NCI-H2196 (cell line): ENCODE results near the gene KIR3DL2.
"Not testable (repeated sequence)": the region's sequence is repeated elsewhere in the genome, so short reads cannot be mapped to it uniquely, and the experiment has no call there.

ENCODE experiments used
- DNase-seq: peaks from one replicate; lab custom pipeline; 2025; ENCODE audit not compliant: unreplicated experiment; lab: John Stamatoyannopoulos, UW

The KIR3DL2 gene

DNA sequence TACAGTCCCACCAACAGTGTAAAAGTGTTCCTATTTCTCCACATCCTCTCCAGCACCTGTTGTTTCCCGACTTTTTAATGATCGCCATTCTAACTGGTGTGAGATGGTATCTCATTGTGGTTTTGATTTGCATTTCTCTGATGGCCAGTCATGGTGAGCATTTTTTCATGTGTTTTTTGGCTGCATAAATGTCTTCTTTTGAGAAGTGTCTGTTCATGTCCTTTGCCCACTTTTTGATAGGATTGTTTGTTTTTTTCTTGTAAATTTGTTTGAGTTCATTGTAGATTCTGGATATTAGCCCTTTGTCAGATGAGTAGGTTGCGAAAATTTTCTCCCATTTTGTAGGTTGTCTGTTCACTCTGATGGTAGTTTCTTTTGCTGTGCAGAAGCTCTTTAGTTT is 13.2 kb downstream of the KIR3DL2 start:
- DNase-seq: not testable (repeated sequence)

- no peak for DNase-seq
These were observed 21.5 kb downstream of the KIR3DL2 start for GRCh38 chr19:54871696-54872095.

- DNase-seq: no peak
These were observed 23.7 kb downstream of the KIR3DL2 start, which contains the start of gene FCAR for GRCh38 chr19:54873990-54874389. FCAR (plus strand) TSS chr19:54874235; CDS start chr19:54874290, 55 bp downstream.

- DNase-seq: no peak
These were observed 25.3 kb downstream of the KIR3DL2 start for GRCh38 chr19:54875506-54875905.

DNA sequence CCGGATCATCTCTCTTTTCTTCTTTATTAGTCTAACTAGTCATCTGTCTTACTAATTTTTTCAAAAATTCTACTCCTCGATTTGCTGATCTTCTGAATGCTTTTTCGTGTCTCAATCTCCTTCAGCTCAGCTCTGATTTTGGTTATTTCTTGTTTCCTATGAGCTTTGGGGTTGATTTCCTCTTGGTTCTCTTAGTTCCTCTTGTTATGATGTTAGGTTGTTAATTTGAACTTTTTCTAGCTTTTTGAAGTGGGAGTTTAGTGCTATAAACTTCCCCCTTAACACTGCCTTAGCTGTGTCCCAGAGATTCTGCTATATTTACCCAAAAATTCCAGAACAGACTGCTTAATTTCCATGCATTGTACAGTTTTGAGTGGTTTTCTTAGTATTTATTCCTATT is 27.2 kb downstream of the KIR3DL2 start:
- no peak for DNase-seq

DNA sequence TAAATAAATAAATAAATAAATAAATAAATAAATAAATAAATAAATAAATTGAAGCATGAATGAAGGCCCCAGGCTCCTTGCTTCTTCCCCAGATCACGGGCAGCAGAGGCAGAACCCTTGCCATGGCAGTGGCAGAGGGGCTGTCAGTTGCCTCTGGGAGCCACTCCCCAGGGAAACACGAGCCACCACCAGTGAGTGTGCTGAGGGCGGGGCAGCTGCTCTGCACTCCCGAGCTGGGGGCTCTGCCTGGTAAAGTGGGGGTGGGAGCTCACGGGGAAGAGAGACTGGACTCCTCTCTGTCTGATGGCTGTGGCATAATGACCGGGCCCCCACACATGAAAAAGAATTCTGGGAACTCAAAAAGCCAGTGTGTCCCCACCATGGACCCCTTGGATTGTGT is 31.6 kb downstream of the KIR3DL2 start:
- no peak for DNase-seq

- no peak for DNase-seq
These were observed 32.5 kb downstream of the KIR3DL2 start for GRCh38 chr19:54882758-54883157.

DNA sequence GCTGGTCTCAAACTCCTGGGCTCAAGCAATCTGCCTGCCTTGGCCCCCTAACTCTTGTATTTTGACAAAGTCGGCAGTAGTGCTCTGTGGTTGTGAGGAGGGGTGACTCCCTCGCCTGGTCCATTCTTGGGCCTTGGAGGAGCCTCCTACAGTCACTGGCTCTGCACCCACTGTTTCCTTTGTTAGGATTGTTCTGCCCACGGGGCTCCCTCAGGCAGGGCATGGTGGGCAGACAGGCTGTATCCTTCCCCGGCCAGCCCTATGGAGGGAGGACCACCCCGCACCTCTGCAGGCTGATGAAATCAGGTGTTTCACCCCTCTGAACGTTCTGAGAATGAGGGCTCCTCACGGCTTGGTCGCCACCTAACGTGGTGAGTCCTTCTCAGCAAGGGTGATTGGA is 33.0 kb downstream of the KIR3DL2 start:
- no peak for DNase-seq

- no peak for DNase-seq
These were observed 38.0 kb downstream of the KIR3DL2 start for GRCh38 chr19:54888239-54888638.

GRCh38 chr19:54889566-54889965 is 39.3 kb downstream of the KIR3DL2 start:
- DNase-seq: no peak

- DNase-seq: no peak
These were observed 43.2 kb downstream of the KIR3DL2 start for GRCh38 chr19:54893406-54893805.

GRCh38 chr19:54894106-54894505 is 43.9 kb downstream of the KIR3DL2 start:
- not testable (repeated sequence) for DNase-seq

DNA sequence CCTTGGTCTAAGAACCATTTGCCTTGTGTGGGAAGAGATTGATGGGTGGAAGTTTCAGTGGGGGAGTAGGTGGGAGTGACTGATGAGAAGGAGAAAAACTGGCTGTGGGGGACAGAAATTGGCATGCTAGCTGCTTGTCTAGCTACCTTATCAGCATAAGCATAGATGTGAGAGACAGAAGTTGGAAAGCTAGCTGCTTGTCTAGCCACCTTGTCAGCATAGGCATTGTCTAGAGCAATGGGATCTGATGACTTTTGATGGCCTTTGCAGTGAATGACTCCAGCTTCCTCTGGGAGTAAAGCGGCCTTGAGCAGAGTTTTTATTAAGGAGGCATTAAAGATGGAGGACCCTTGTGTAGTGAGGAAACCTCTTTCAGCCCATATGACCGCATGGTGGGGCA is 45.8 kb downstream of the KIR3DL2 start:
- DNase-seq: no peak

DNA sequence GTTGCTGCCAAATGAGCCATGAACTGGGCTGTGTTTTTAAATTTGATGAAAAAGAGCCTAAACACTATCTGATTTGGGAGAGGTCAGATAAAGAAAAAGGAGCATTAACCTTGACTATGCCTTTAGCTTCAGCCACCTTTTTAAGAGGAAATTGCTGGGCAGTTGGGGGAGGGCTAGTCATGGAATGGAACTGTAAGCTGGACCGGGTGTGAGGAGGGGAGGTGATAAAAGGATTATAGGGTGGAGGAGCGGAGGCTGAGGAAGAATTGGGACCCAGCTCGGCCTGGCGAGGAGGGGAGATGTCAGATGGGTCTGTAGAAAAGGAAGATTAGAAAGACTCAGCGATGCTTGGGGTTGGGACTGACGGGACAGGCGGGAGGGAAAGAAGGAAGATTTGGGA is 48.4 kb downstream of the KIR3DL2 start:
- not testable (repeated sequence) for DNase-seq

- not testable (repeated sequence) for DNase-seq
These were observed 49.4 kb downstream of the KIR3DL2 start for GRCh38 chr19:54899646-54900045.

GRCh38 chr19:54901153-54901552 is 50.9 kb downstream of the KIR3DL2 start:
- DNase-seq: not testable (repeated sequence)

- DNase-seq: no peak
These were observed 51.8 kb downstream of the KIR3DL2 start for GRCh38 chr19:54902061-54902460.

- no peak for DNase-seq
These were observed 53.1 kb downstream of the KIR3DL2 start for GRCh38 chr19:54903303-54903702.

DNA sequence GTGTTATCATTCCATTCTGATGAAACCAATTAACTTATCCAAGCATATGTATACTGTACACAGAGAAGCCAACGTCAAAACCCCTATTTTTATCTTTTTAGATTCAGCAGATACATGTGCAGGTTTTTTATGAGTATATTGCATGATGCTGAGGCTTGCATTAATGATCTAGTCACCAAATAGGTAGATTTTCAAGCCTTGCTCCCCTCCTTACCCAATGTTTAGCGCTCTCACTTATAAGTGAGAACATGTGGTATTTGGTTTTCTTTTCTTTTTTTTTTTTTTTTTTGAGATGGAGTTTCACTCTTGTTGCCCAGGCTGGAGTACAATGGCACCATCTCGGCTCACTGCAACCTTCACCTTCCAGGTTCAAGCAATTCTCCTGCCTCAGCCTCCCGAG is 54.0 kb downstream of the KIR3DL2 start:
- DNase-seq: not testable (repeated sequence)

GRCh38 chr19:54905421-54905802 is 55.2 kb downstream of the KIR3DL2 start:
- no peak for DNase-seq

GRCh38 chr19:54905803-54906511 is 55.7 kb downstream of the KIR3DL2 start, which contains the start of gene NCR1:
NCR1 (plus strand) TSS chr19:54906148; CDS start chr19:54906188, 40 bp downstream.
- no peak for DNase-seq

DNA sequence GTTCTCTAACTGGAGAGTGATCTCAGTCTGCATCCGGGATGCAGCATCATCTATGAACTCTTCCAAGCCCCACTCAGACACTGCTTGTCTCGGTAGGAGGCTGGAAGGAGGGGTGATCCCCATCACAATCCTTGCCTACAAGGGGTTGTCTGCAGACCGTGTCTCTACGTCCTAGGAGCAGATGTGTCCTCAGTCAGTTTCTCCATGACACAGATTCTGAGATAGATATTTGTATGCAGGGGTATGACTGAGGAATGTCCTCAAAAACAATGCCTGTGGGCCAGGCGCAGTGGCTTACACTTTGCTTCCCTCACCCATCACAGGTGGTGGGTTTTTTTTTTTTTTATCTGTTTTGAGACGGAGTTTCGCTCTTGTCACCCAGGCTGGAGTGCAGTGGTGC is 56.6 kb downstream of the KIR3DL2 start:
- DNase-seq: no peak

- not testable (repeated sequence) for DNase-seq
These were observed 57.7 kb downstream of the KIR3DL2 start for GRCh38 chr19:54907899-54908298.
